PC-3 (cell line): Measurements from ENCODE around the gene SNX27.

ENCODE experiments used
- CTCF ChIP-seq: fragments of 300-600 bp; sonication (generic); conservative IDR thresholded peaks from 2 replicates; pipeline ENCODE4 v1.5.1; 2017; ENCODE audit warnings: antibody characterized with exemption, low read depth, mild to moderate bottlenecking, low read length
- EZH2 ChIP-seq: fragments of 300-600 bp; sonication (generic); IDR thresholded peaks from one replicate; pipeline ENCODE4 v1.6.1; 2017; ENCODE audit warnings: antibody characterized with exemption, mild to moderate bottlenecking, low read length; ENCODE audit not compliant: unreplicated experiment
- EZH2phosphoT487 ChIP-seq: fragments of 300-600 bp; sonication (generic); IDR thresholded peaks from 2 replicates; pipeline ENCODE4 v1.6.1; 2018; ENCODE audit warnings: mild to moderate bottlenecking, antibody characterized with exemption, low read length, borderline replicate concordance

- TF ChIP-seq CTCF (no peak), EZH2 (no peak), EZH2phosphoT487 (no peak)
Observed at GRCh38 chr1:151681923-151682322, 70.1 kb downstream of the SNX27 start.
